ENCODE measurements around the gene SMYD4. TPM values are rescaled to one million over a fixed set of nuclear protein-coding genes. Genes with fewer than 3 reads are reported as not detected.
A peak's percentile ranks its signal among the peaks of the same experiment; 100 is the strongest.

The SMYD4 gene
- total RNA-seq, 1 donor from 2014 or later = 16.7 TPM

GRCh38 chr17:1762233-1762900 lies 67.3 kb downstream of the SMYD4 start:
- H3K4me3 ChIP-seq = peak overlapping the region; percentile 52 to 57
- H3K9me3 ChIP-seq = no peaks in the 10 kb centered on the region
- TF ChIP-seq CTCF (IDR thresholded peaks at IDR 0.05) = no peak
- TF ChIP-seq POLR2A (IDR thresholded peaks at IDR 0.05) = no peak
- TF ChIP-seq POLR2AphosphoS5 (IDR thresholded peaks at IDR 0.05; ENCODE audit: insufficient read depth in 1 of 2, low read depth in 1 of 2) = no peak
- H3K4me1 ChIP-seq = peaks cover 59% of the 10 kb centered on the region
- H3K27me3 ChIP-seq = no peaks in the 10 kb centered on the region
- peak overlapping the region; percentile 86 for H3K27ac ChIP-seq
- DNase-seq (ENCODE audit: extremely low spot score in 2 of 2) = no peak
- no peaks in the 10 kb centered on the region for H3K36me3 ChIP-seq
- intact Hi-C loops (cut with DNase I) = no loop called here

GRCh38 chr17:1759529-1759928 lies 70.2 kb downstream of the SMYD4 start:
- no peak for DNase-seq (ENCODE audit: extremely low spot score in 2 of 2)
- TF ChIP-seq POLR2AphosphoS5 (IDR thresholded peaks at IDR 0.05; ENCODE audit: insufficient read depth in 1 of 2, low read depth in 1 of 2) (peak in 1 of 2 donors; percentile 63), POLR2A (IDR thresholded peaks at IDR 0.05) (no peak)
- Histone ChIP-seq H3K4me3 (no peak overlapping the region), H3K9me3 (no peaks in the 10 kb centered on the region), H3K27ac (peak overlapping the region; percentile 35), H3K27me3 (no peaks in the 10 kb centered on the region), H3K36me3 (no peaks in the 10 kb centered on the region), H3K4me1 (peaks cover 43% of the 10 kb centered on the region)
- intact Hi-C loops (cut with DNase I) = no loop called here

DNA sequence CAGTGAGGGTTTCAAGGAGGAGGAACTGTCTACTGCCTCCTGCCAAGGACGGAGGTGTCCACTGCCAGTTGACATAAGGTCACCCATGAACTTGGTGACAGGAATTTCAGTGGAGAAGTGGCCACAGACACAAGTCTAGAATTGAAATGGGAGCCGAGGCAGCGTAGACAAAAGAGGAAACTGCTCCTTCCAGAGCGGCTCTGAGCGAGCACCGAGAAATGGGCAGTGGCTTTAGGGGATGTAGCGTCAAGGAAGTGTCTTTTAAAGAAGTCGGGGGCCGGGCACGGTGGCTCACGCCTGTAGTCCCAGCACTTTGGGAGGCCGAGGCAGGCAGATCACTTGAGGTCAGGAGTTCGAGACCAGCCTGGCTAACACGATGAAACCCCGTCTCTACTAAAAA lies 70.9 kb downstream of the SMYD4 start:
- no peaks in the 10 kb centered on the region for H3K27me3 ChIP-seq
- no peaks in the 10 kb centered on the region for H3K36me3 ChIP-seq
- H3K27ac ChIP-seq = peak overlapping the region; percentile 35
- no peak for TF ChIP-seq CTCF (IDR thresholded peaks at IDR 0.05)
- no peak for TF ChIP-seq POLR2A (IDR thresholded peaks at IDR 0.05)
- TF ChIP-seq POLR2AphosphoS5 (IDR thresholded peaks at IDR 0.05; ENCODE audit: insufficient read depth in 1 of 2, low read depth in 1 of 2) = no peak
- intact Hi-C loops (cut with DNase I) = no loop called here
- DNase-seq (ENCODE audit: extremely low spot score in 2 of 2) = no peak
- no peaks in the 10 kb centered on the region for H3K9me3 ChIP-seq
- H3K4me1 ChIP-seq = peaks cover 40% of the 10 kb centered on the region
- H3K4me3 ChIP-seq = no peak overlapping the region

DNA sequence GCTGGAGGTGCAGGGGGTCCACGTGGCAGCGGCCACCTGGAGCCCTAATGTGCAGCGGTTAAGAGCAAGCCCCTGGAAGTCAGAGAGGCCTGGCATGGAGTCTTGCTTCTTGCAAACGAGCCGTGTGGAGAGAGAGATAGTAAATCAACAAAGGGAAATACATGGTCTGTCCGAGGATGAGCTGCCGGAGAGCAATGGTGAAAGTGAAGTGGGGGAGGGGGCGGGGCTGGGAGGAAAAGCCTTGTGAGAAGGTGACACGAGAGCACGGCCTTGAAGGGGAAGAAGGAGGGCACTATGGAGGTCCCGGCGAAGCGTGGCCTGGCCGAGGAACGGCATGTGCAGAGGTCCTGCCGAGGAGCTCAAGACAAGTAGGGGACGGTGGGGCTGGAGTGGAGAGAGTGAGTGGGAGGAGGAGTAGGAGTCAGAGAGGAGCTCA lies 73.9 kb downstream of the SMYD4 start:
- no peak for TF ChIP-seq CTCF (IDR thresholded peaks at IDR 0.05)
- TF ChIP-seq POLR2AphosphoS5 (IDR thresholded peaks at IDR 0.05; ENCODE audit: insufficient read depth in 1 of 2, low read depth in 1 of 2) = no peak
- TF ChIP-seq POLR2A (IDR thresholded peaks at IDR 0.05) = no peak
- Histone ChIP-seq H3K9me3 (no peaks in the 10 kb centered on the region), H3K4me1 (peaks cover 33% of the 10 kb centered on the region), H3K27me3 (no peaks in the 10 kb centered on the region), H3K27ac (no peak overlapping the region), H3K36me3 (no peaks in the 10 kb centered on the region), H3K4me3 (no peak overlapping the region)
- intact Hi-C loops (cut with DNase I) = no loop called here
- DNase-seq (ENCODE audit: extremely low spot score in 2 of 2) = no peak

GRCh38 chr17:1755252-1755826 lies 74.4 kb downstream of the SMYD4 start:
- DNase-seq (ENCODE audit: extremely low spot score in 2 of 2) = no peak
- TF ChIP-seq POLR2AphosphoS5 (IDR thresholded peaks at IDR 0.05; ENCODE audit: insufficient read depth in 1 of 2, low read depth in 1 of 2) (no peak), POLR2A (IDR thresholded peaks at IDR 0.05) (no peak), CTCF (IDR thresholded peaks at IDR 0.05) (no peak)
- H3K27me3 ChIP-seq = no peaks in the 10 kb centered on the region
- no peaks in the 10 kb centered on the region for H3K9me3 ChIP-seq
- no peak overlapping the region for H3K27ac ChIP-seq
- intact Hi-C loops (cut with DNase I) = no loop called here
- no peak overlapping the region for H3K4me3 ChIP-seq
- H3K36me3 ChIP-seq = no peaks in the 10 kb centered on the region
- peaks cover 33% of the 10 kb centered on the region for H3K4me1 ChIP-seq
